ENCODE data around the gene ENPP3.

The ENPP3 gene

DNA sequence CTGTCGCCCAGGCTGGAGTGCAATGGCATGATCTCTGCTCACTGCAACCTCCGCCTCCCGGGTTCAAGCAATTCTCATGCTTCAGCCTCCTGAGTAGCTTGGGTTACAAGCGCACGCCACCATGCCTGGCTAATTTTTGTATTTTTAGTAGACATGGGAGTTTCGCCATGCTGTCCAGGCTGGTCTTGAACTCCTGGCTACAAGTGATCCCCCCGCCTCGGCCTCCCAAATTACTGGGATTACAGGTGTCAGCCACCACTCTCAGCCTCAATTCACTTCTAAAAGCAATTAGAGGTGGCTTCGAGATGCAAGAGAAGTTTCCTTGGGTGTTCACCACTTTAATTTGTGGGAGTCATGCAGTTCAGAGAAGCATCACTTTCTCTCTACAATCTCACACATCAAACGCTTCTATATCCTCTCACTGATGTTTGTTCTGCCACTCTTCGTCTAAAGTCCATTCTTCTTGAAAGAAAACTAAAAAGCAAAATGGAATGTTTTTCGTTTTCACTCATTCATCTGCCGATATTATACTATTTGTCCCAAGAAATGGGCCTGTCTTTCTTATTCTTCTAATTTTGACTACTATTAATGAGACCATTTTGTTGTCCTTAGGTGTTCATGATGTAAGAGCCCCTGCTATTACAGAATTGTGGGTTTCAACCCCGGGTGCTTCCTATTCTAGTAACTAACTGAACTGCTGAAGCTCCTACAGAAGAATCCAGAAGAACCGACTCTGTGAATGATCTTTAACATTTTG lies 132.5 kb downstream of the ENPP3 start:
- no peak for DNase-seq

DNA sequence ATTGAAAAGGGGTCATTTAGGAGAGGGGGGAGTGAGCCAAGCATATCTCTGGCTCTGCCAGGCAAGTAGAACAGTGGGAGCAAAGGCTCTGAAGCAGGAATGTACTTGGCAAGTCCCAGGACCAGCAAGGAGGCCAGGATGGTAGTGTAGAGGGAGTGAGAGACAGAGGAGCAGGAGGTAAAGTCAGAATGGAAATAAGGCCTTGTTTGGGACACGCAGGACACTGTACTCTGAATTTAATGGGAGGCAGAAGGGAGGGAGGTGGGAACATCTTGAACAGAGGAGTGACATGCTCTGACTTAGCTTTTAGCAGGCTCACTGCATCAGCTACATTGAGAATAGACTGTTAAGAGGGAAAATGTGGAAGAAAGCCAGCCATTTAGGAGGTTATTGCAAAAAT lies 133.7 kb downstream of the ENPP3 start:
- DNase-seq: no peak

DNA sequence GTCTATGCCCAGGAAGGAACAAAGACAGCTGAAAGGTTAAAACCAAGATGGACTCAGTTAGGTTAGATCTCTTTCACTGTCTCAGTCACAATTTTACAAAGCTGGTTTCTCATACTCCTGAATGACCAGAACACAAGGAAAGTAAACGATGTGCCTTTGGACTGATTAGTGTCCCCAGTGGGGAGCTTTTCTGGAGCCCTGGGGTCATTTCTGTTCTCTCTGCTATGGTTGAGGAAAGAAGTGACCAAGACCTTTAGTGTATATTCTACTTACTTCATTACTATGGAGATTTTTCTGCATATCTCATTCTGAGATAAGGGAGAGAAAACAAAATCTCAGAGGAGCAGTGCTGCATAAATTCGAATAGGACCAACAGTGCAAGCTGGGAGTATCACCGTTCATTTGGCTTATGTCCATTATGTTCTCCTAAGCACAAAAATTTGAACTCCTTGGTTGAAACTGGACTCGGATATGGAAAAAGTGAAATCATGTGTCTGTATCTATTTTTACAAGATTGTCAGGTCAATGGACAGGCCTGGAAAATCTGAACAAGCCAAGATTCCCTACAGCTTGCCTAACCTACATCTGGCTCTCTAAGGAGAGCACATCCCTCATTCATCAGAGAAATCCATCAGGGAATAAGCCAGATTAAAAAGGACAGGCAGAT lies 136.3 kb downstream of the ENPP3 start:
- no peak for DNase-seq

- no peak for DNase-seq
Observed at GRCh38 chr6:131775886-131776285, 138.8 kb downstream of the ENPP3 start.

DNA sequence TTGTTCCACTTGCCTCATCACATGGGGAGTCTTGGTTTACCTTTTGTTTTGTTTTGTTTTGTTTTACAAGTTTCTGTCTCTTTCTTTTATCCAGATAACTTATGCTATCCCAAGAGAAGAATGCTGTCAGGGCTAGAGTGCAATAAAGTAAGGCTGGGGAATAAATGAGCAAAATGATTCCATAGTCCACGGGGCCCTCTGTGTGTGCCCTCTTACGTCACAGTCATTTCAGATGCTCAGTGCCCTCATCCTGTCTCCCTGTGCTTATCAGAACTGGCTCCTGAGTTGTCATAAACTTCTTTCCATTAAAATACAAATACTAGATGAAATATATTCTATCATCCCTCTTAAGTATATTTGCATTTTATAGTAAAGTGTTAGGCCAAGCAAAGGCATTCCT lies 139.9 kb downstream of the ENPP3 start:
- DNase-seq: no peak

DNA sequence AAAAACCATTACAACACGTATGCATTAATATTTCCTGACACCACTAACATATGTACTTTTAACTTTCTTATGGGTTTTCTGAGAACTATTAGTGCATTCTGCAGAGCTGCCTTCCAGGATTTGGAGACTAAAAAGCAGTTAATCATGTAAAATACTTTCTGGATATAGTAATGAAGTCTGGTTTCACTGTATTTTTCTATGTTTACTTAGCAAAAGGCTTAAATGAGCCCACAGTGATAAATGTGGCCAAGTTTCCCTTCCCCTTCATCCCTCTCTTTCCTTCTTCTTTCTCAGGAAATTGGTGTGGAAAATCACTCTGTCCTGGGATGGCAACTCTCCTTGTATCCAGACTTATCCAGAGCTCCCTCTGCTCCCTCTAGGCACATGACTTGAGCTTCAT lies 141.1 kb downstream of the ENPP3 start:
- no peak for DNase-seq

GRCh38 chr6:131779304-131779703 lies 142.2 kb downstream of the ENPP3 start:
- no peak for DNase-seq

DNA sequence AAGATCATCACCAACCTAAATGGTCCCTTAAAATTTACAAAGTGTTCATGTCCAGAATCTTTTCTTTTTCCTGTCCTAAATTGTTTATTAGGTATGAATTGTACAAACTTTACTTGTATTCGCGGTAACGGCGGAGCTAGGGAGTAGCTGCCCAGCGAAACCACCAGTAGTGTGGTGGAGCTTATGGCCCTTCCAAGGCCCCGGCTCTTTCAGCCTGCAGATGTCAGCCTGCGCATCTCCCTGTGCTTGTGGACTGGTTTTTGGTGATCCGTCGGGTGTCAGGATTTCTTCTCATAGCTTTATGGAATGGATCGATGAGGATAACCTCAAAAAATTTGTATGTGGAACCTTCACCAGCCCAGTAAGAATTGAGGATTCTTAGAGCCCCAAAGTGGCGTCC lies 143.5 kb downstream of the ENPP3 start:
- DNase-seq: no peak

- no peak for DNase-seq
Observed at GRCh38 chr6:131781687-131782086, 144.6 kb downstream of the ENPP3 start.

GRCh38 chr6:131782764-131783163 lies 145.7 kb downstream of the ENPP3 start:
- DNase-seq: no peak

GRCh38 chr6:131784561-131784960 lies 147.5 kb downstream of the ENPP3 start:
- DNase-seq: no peak

- DNase-seq: no peak
Observed at GRCh38 chr6:131787079-131787478, 150.0 kb downstream of the ENPP3 start.

DNA sequence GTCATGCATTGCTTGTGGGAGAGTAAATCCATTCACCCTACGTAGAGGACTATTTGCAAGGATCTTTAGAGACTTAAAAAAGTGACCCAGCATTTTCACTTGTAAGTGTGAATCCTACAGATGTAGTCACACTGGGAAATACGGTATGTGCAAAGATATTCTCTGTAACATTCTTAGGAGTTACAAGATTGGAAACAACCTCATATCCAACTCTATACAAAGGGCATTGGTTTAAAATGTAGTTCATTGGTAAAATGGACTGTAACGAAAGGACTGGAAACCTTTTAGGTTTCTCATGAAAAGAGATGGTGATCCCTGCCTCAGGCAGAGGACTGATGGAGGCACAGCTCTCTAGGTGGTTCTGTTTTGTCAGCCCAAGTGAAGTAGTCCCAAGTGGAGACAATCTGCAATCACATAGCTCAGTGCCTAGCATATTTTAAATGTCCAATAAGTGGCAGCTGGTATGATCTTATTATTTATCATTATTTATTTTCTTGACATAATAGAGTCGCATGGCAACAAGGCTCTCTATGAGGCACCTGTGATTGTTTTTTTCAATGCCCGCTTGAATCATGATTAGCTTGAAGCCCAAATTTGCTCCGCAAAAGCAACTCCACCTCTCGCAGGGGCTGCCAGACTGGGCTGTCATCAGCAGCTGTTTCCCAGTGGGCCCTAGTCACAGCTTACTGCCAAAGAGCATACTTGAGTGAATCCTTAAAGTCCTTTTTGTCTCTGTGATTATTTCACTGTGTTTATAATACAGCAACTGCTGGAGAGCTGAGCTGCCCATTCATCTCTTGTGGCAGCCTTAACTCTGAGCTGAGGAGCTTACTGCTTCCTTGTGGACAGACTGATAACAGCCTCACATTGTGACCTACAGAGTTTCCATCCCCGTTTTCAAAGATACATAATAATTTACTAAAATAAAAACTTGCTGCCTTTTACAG lies 150.9 kb downstream of the ENPP3 start:
- DNase-seq: no peak

GRCh38 chr6:131789219-131789618 lies 152.1 kb downstream of the ENPP3 start:
- DNase-seq: no peak

GRCh38 chr6:131791476-131791875 lies 154.4 kb downstream of the ENPP3 start:
- no peak for DNase-seq

DNA sequence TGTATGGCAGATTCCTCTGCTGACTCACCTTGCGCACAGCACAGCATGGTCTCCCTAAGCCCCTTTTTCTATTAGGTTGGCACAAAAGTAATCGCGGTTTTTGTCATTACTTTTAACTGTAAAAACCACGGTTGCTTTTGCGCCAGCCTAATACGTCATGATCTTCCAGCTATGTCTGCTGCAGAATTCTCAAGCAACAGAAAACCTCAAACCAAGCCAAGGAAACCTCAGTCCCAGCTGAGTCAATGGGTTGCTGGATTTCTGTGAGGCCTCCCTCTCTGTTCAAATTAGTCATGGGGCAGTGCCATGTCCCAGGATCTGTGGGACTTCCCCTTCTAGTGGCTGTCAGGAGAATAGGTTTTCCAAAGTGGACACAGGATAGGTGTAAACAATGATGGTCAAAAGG lies 155.0 kb downstream of the ENPP3 start:
- no peak for DNase-seq

DNA sequence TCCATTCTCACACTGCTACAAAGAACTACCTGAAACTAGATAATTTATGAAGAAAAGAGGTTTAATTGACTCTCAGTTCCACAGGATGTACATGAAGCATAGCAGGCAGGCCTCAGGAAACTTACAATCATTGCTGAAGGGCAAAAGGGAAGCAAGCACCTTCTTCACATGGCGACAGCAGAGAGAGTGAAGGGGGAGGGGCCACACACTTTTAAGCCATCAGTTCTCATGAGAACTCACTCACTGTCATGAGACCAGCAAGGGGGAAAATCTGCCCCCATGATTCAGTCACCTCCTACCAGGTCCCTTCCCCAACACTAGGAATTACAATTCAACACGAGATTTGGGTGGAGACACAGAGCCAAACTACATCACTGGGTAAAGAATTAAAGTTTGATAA lies 158.3 kb downstream of the ENPP3 start:
- DNase-seq: no peak
